Panc1 (cell line): ENCODE results near the gene HYAL3. TPM values are rescaled to one million over a fixed set of nuclear protein-coding genes. Genes with fewer than 3 reads are reported as not detected.

Experiments used
- ATAC-seq: fragments of 200-7000 bp; cut with Tn5 transposase; 2 replicates; pipeline ENCODE4 v1.9.1; 2020; ENCODE audit warnings: mild to moderate bottlenecking, moderate library complexity
- BruUV-seq: library from RNA; stranded (reverse); fragments of 400-500 nt; replicated peaks from 2 replicates; lab custom pipeline; 2021; lab: Mats Ljungman, UMichigan
- CTCF ChIA-PET: fragments of 300-600 bp; sonication (Branson Sonifier 250); formaldehyde crosslinking; loops from one replicate; lab custom pipeline; 2022; ENCODE audit warnings: antibody characterized with exemption; lab: Charles Lee
- POLR2A ChIA-PET: fragments of 300-600 bp; sonication (Branson Sonifier 250); formaldehyde crosslinking; loops from one replicate; lab custom pipeline; 2022; ENCODE audit warnings: antibody characterized with exemption; lab: Charles Lee
- DNase-seq: peaks from one replicate; pipeline ENCODE4 v3.0.0-alpha.2; 2010; ENCODE audit warnings: low read depth, low spot score
- H3K27ac ChIP-seq: 2 replicates; pipeline ENCODE4 v1.5.1; 2011; ENCODE audit warnings: mild to moderate bottlenecking, low read length, inconsistent platforms
- H3K27me3 ChIP-seq: fragments of 200-500 bp; sonication (Bioruptor generic); 2 replicates; pipeline ENCODE4 v1.6.0; 2014; ENCODE audit warnings: low read length, inconsistent platforms; ENCODE audit not compliant: control insufficient read depth, insufficient read depth
- H3K36me3 ChIP-seq: fragments of 200-500 bp; sonication (Bioruptor generic); 2 replicates; pipeline ENCODE4 v1.5.1; 2014; ENCODE audit warnings: inconsistent platforms, mild to moderate bottlenecking, low read length, moderate library complexity; ENCODE audit not compliant: control insufficient read depth, insufficient read depth
- H3K4me1 ChIP-seq: 2 replicates; pipeline ENCODE4 v1.5.1; 2011; ENCODE audit warnings: inconsistent platforms, mild to moderate bottlenecking, low read length, moderate library complexity; ENCODE audit not compliant: control insufficient read depth, insufficient read depth
- H3K4me3 ChIP-seq, 2 experiments: 2 replicates each; pipeline ENCODE4 v1.5.1; 2011 to 2012; ENCODE audit warnings: low read depth in 2 of 2, low read length in 2 of 2, mild to moderate bottlenecking in 2 of 2, inconsistent platforms in 1 of 2, moderate library complexity in 1 of 2
- H3K9me3 ChIP-seq: fragments of 200-500 bp; sonication (Bioruptor generic); 2 replicates; pipeline ENCODE4 v1.5.1; 2014; ENCODE audit warnings: low read depth, mild to moderate bottlenecking, inconsistent platforms, low read length, moderate library complexity; ENCODE audit not compliant: control insufficient read depth, insufficient read depth
- CTCF ChIP-seq: fragments of 450-650 bp; IDR thresholded peaks from 2 replicates; pipeline ENCODE4 v1.5.1; 2017; ENCODE audit warnings: mild to moderate bottlenecking
- POLR2AphosphoS5 ChIP-seq: IDR thresholded peaks from 2 replicates; pipeline ENCODE4 v1.6.1; 2012; ENCODE audit warnings: mild to moderate bottlenecking, low read depth, low read length, moderate library complexity
- REST ChIP-seq, 2 experiments: IDR thresholded peaks; 2 replicates each; pipeline ENCODE4 v1.6.1; 2011 to 2012; ENCODE audit warnings: low read depth in 2 of 2, control low read depth in 1 of 2, low read length in 1 of 2, mild to moderate bottlenecking in 1 of 2, moderate library complexity in 1 of 2; ENCODE audit not compliant: insufficient read depth in 1 of 2
- SIN3A ChIP-seq: IDR thresholded peaks from 2 replicates; pipeline ENCODE4 v1.6.1; 2012; ENCODE audit warnings: low read depth, mild to moderate bottlenecking, low read length, moderate library complexity, borderline replicate concordance; ENCODE audit not compliant: insufficient read depth
- TCF7L2 ChIP-seq: IDR thresholded peaks from 2 replicates; pipeline ENCODE4 v1.6.1; 2011; ENCODE audit warnings: mild to moderate bottlenecking, low read depth, low read length, inconsistent platforms
- in situ Hi-C: cut with HindIII; loops from 2 replicates; pipeline ENCODE4 v1.10.0; 2016; ENCODE audit warnings: low sequenced_read_pairs, low pct_unique_long_range_greater_than_20kb
- intact Hi-C: fragments of 100-400 bp; cut with micrococcal nuclease; formaldehyde crosslinking; loops from one replicate; pipeline ENCODE4 v1.10.0; 2022; ENCODE audit not compliant: unreplicated experiment
- total RNA-seq: library from RNA; stranded (reverse); gene quantifications from one replicate; pipeline ENCODE4 v1.2.1, GENCODE V29; 2021; ENCODE audit not compliant: unreplicated experiment

Gene HYAL3
- total RNA-seq, 1 experiment from 2014 or later: 3.9 TPM

- in situ Hi-C loops: no loop called here
- intact Hi-C loops: no loop called here
- ATAC-seq (no peak), DNase-seq (no peak)
- peaks cover 61% of the 10 kb centered on the region for H3K4me1 ChIP-seq
- no peak overlapping the region for H3K4me3 ChIP-seq
- no peaks in the 10 kb centered on the region for H3K9me3 ChIP-seq
- no peaks in the 10 kb centered on the region for H3K36me3 ChIP-seq
- no peaks in the 10 kb centered on the region for H3K27me3 ChIP-seq
- no peak for TF ChIP-seq REST (IDR thresholded peaks at IDR 0.05; ENCODE audit: insufficient read depth in 1 of 2, low read depth in 2 of 2, low read length in 1 of 2)
- TF ChIP-seq CTCF: no peak
- no peak for TF ChIP-seq POLR2AphosphoS5
- TF ChIP-seq TCF7L2: no peak
- no peak for TF ChIP-seq SIN3A
- no TSS peak for BruUV-seq
- ChIA-PET POLR2A (no interaction called here), CTCF (interaction anchor here (0.7 to 1.4 kb wide), 3 partner anchors 13 to 16 kb away, joined by 3 to 4 read pairs (median 3); no protein-coding TSS in a partner anchor)
- peak overlapping the region; percentile 44; the same call in 1 of the 2 replicates for H3K27ac ChIP-seq
Measured at GRCh38 chr3:50243543-50243895, 55.7 kb downstream of the HYAL3 start.

- no peak for DNase-seq
- H3K4me1 ChIP-seq: peaks cover 61% of the 10 kb centered on the region
- intact Hi-C loops: no loop called here
- no peaks in the 10 kb centered on the region for H3K27me3 ChIP-seq
- TF ChIP-seq CTCF (no peak), REST (IDR thresholded peaks at IDR 0.05; ENCODE audit: insufficient read depth in 1 of 2, low read depth in 2 of 2, low read length in 1 of 2) (no peak), TCF7L2 (no peak), POLR2AphosphoS5 (no peak), SIN3A (no peak)
- H3K36me3 ChIP-seq: no peaks in the 10 kb centered on the region
- ChIA-PET CTCF (interaction anchor here (0.7 to 1.4 kb wide), 3 partner anchors 14 to 17 kb away, joined by 3 to 4 read pairs (median 3); no protein-coding TSS in a partner anchor), POLR2A (interaction anchor here (0.7 kb wide), 1 partner anchor 9 kb away, joined by 3 read pairs; no protein-coding TSS in a partner anchor)
- no TSS peak for BruUV-seq
- no peak overlapping the region for H3K4me3 ChIP-seq
- ATAC-seq: no peak
- in situ Hi-C loops: no loop called here
- H3K9me3 ChIP-seq: no peaks in the 10 kb centered on the region
- H3K27ac ChIP-seq: peak overlapping the region; percentile 44; the same call in 1 of the 2 replicates
Measured at GRCh38 chr3:50242851-50243542, 56.2 kb downstream of the HYAL3 start.
